ENCODE data around the gene DLL4.
A peak's percentile ranks its signal among the peaks of the same experiment; 100 is the strongest.

Gene DLL4

DNA sequence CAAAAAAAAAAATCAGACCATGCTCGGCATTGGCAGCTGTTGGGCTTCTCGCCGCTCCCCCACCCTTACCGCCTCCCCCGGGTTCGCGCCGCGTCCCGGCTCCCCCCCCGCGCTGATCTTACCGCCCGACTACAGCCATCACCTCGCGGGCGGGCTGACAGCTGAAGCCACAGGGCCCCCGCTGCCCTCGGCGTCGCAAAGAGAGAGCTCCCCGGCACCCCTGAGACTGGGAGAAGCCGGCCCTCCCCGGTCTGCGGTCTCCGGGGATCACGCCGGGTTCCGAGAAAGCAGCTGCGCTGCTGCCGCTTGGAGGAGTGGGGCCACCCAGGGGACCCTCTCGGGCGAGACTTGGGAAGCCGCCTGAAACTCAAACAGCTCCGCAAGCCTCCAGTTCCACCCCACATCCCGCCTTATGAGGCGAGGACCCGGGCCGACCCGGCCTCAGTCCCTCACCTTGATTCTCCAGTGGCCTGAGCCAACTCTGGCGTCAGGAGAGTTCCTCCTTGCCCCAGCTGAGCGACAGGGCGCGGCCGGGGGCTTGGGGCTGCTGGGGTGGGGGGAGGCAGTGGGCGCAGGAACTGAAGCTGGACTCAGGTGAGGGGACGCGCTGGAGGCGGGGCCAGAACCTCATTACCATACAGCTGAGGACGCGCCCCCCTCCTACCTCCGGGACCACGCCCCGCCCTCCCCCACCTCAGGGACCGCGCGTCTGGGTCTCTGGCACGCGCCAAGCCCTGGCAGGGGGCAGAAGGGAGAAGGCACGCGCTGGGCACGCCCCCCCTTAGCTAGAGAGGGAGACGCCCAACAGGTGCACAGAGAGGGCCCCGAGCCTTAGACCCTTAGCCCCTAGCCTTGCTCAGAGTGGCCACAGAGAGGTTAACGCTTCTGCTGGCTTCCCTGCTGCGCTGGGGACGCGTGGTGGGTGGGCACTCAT lies 1.0 kb upstream of the DLL4 start:
- peak; percentile 42 for DNase-seq

- DNase-seq: no peak
Measured at GRCh38 chr15:40929660-40930429, 705 bp downstream of the DLL4 start.

DNA sequence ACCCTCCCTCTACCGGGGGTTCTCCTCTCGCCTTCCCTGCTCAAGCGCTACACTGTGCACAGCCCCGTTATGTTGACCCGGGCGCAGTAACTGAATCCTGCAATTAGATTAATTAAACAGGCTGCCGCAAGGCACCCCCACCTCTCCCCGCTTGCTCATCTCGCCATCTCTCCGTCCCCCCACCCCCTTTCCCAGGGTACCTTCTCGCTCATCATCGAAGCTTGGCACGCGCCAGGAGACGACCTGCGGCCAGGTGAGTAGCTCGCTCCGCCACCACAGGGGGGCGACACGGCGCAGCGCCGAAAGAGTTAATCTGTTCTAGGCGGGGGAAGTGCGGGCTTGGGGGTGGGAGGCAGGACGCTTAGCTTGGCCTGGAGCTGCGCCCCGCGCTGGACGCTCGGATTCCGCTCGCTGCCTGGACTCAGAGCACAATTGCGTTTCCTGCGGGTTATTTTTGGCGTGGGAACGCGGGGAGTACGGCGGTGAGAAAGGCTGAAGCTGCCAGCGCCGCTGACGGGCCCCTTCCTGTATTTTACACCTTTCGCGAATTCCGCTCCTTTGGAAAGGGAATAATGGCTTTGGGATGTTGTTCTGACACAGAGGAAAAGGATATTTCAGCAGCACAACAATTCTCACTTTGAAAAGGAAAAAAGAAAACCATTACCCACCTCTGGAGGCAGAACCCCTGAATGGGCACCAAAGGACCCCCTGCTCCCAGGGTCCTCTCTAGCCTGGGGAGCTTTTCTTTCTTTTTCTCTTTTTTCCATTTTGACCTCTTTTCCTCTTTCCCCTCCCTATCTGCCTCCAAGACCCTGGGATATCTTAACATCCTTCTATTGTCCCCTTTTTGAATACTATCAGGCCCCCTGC lies 1.5 kb downstream of the DLL4 start:
- DNase-seq: peak; percentile 64

- DNase-seq: no peak
Measured at GRCh38 chr15:40931300-40932142, 2.4 kb downstream of the DLL4 start.

DNA sequence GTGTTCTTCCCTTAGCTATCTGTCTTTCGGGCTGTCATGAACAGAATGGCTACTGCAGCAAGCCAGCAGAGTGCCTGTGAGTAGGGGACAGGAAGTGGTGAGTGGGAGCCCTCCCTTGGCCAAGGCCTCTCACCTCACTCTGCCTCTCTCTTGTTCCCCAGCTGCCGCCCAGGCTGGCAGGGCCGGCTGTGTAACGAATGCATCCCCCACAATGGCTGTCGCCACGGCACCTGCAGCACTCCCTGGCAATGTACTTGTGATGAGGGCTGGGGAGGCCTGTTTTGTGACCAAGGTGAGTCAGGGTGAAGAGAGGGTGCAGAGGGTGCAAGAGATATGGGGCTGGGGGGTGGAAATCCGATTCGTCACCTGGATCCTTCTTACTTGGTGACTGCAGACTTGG lies 3.0 kb downstream of the DLL4 start:
- no peak for DNase-seq

- no peak for DNase-seq
Measured at GRCh38 chr15:40932649-40933516, 3.7 kb downstream of the DLL4 start.

DNA sequence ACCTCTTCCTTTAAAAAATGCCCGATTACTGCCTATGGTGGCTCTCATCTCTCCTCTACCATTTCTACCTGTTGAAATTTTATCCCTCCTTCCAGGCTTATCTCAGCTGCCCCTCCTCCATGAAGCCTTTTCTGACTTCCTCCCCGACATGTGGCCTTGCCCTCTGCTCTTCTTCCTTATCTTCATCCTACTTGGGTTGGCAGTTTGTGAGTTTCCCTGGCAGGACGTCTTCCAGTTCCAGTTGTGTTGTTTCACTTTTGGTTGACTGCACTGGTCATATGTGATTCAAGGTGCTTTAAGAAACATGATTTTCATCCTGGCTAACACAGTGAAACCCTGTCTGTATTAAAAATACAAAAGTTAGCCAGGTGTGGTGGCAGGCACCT lies 4.4 kb downstream of the DLL4 start:
- no peak for DNase-seq

DNA sequence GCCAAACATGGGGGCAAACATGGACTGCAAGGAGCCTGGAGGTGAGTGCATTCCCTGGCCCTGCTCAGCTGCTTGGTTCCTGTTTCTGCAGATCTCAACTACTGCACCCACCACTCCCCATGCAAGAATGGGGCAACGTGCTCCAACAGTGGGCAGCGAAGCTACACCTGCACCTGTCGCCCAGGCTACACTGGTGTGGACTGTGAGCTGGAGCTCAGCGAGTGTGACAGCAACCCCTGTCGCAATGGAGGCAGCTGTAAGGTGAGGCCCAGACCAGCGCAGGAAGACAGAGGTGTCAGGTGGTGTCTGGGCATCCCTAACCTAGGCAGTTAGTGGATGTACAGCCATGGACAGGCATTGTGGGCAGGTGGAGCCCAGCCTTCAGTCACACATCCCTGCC lies 5.3 kb downstream of the DLL4 start:
- no peak for DNase-seq

- DNase-seq: no peak
Measured at GRCh38 chr15:40936234-40936708, 7.1 kb downstream of the DLL4 start.

DNA sequence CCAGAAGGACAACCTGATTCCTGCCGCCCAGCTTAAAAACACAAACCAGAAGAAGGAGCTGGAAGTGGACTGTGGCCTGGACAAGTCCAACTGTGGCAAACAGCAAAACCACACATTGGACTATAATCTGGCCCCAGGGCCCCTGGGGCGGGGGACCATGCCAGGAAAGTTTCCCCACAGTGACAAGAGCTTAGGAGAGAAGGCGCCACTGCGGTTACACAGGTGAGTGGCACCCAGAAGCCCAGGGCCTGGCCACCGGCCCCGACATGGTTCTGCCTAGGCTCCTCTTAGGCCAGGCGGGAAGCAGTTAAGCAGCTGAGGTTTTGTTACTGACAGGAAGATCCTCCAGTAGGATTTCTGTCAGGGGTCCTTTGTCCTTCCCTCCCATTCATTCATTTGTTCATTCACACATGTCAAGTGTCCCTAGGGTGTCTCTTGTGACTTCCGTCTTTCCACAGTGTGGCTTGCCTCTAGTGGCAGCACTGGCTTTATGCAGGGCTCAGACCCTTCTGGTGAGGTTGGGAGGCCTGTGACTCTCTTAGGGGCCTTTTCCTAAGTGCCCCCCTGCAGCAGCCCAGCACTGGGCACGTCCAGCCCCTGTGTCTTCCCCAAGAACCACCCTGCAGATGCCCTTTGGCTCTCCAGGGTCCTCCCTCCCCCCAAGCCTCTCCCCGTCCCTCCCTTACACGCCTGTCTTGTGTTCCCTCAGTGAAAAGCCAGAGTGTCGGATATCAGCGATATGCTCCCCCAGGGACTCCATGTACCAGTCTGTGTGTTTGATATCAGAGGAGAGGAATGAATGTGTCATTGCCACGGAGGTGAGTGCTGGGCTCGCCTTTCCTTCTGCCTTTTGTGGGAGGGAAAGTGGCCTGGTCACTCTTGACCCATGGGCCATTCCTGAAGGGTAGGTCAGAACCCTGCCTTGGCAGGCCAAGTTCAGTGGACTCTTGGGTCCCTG lies 7.8 kb downstream of the DLL4 start:
- DNase-seq: no peak

GRCh38 chr15:40937762-40938535 lies 8.8 kb downstream of the DLL4 start:
- DNase-seq: no peak

DNA sequence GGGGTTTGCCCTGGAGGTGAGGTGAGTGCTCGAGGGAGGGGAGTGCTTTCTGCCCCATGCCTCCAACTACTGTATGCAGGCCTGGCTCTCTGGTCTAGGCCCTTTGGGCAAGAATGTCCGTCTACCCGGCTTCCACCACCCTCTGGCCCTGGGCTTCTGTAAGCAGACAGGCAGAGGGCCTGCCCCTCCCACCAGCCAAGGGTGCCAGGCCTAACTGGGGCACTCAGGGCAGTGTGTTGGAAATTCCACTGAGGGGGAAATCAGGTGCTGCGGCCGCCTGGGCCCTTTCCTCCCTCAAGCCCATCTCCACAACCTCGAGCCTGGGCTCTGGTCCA lies 9.4 kb downstream of the DLL4 start:
- no peak for DNase-seq

DNA sequence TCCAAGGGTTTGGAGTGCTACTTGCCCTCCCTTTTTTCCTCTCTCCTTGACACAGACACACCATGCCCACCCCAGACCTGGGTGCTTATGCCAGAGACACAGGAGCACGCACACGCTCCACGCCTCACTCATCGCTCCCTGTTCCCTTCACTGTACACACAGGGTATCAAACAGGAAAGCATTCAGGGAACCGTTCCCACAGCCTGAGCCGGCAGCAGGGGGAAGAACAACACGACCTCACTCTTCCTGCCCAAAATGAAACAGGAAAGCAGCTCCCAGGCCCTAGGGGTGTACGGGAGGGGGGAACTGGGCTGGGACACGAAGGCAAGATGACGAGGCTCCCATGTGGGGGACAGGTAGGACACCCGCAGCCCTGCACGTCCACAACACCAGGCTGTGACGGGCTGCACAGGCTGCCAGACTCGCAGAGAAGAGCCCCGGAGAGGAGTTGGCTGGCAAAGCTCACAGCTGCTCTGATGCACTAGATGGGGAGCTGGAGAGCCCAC lies 11.2 kb downstream of the DLL4 start:
- DNase-seq: no peak

GRCh38 chr15:40941068-40941527 lies 12.0 kb downstream of the DLL4 start:
- DNase-seq: no peak

GRCh38 chr15:40941528-40942336 lies 12.6 kb downstream of the DLL4 start:
- peak; percentile 81 for DNase-seq

GRCh38 chr15:40942337-40942854 lies 13.3 kb downstream of the DLL4 start:
- DNase-seq: no peak

GRCh38 chr15:40942878-40943277 lies 13.7 kb downstream of the DLL4 start:
- no peak for DNase-seq

Measured in CD4-positive, alpha-beta T cell treated with Interleukin-17A for 4 hours (primary cell).